IPS-15b (cell line): Measurements from ENCODE around the gene MBLAC2.

ENCODE experiments used
- H3K27me3 ChIP-seq: one replicate; pipeline ENCODE4 v1.6.1; 2013; ENCODE audit warnings: low read length; ENCODE audit not compliant: control insufficient read depth, insufficient read depth
- H3K36me3 ChIP-seq: one replicate; pipeline ENCODE4 v1.6.1; 2013; ENCODE audit warnings: low read length; ENCODE audit not compliant: control insufficient read depth, insufficient read depth
- H3K4me1 ChIP-seq: one replicate; pipeline ENCODE4 v1.6.1; 2013; ENCODE audit warnings: mild to moderate bottlenecking, low read length; ENCODE audit not compliant: control insufficient read depth, insufficient read depth
- H3K4me3 ChIP-seq: one replicate; pipeline ENCODE4 v1.5.1; 2013; ENCODE audit warnings: low read depth, low read length
- H3K9ac ChIP-seq: one replicate; pipeline ENCODE4 v1.6.1; 2013; ENCODE audit warnings: low read depth, mild to moderate bottlenecking, low read length
- H3K9me3 ChIP-seq: one replicate; pipeline ENCODE4 v1.6.1; 2013; ENCODE audit warnings: mild to moderate bottlenecking, low read length; ENCODE audit not compliant: control insufficient read depth, insufficient read depth

The MBLAC2 gene

GRCh38 chr5:90483206-90483605, 8.6 kb upstream of the MBLAC2 start:
- H3K36me3 ChIP-seq, result no peaks in the 10 kb centered on the region
- H3K4me3 ChIP-seq, result no peak overlapping the region

GRCh38 chr5:90480699-90481098, 6.1 kb upstream of the MBLAC2 start:
- Histone ChIP-seq H3K9ac (no peak overlapping the region), H3K9me3 (no peaks in the 10 kb centered on the region), H3K27me3 (no peaks in the 10 kb centered on the region), H3K4me3 (no peak overlapping the region), H3K4me1 (peaks cover 18% of the 10 kb centered on the region), H3K36me3 (no peaks in the 10 kb centered on the region)

More at GRCh38 chr5:90483206-90483605, 8.6 kb upstream of the MBLAC2 start:
- Histone ChIP-seq H3K9ac (no peak overlapping the region), H3K27me3 (no peaks in the 10 kb centered on the region), H3K4me1 (no peaks in the 10 kb centered on the region), H3K9me3 (no peaks in the 10 kb centered on the region)

GRCh38 chr5:90479611-90480385, 5.2 kb upstream of the MBLAC2 start:
- H3K9me3 ChIP-seq, result no peaks in the 10 kb centered on the region
- H3K4me3 ChIP-seq, result no peak overlapping the region
- H3K4me1 ChIP-seq, result peaks cover 18% of the 10 kb centered on the region
- H3K27me3 ChIP-seq, result no peaks in the 10 kb centered on the region
- H3K9ac ChIP-seq, result no peak overlapping the region
- no peaks in the 10 kb centered on the region for H3K36me3 ChIP-seq

DNA sequence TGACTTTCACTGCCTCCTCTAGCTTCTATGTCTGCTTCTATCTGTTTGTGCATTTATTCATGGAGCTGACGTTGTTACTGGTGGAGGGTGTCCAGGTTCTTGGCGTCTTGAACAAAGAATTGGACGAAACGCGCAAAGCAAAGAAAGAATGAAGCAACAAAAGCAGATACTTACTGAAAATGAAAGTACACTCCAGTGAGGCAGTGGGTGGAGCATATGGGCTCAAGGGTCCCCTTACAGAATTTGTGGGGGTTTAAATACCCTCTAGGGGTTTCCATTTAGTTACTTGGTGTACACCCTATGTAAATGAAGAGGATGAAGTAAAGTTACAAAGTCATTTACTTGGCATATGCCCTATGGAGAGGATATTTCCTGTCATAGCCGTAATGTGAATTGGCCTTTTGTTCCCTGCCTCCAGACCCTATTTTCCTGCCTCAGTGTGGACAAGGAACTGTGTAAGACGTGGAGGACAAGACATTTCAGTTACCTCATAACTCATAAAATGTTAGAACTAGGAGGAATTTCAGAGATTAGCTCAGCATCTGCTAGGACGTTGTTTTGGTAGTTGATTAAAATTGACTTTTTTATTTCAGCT, 3.1 kb upstream of the MBLAC2 start:
- no peaks in the 10 kb centered on the region for H3K9me3 ChIP-seq
- H3K4me1 ChIP-seq, result peaks cover 18% of the 10 kb centered on the region
- H3K4me3 ChIP-seq, result peak overlapping the region; percentile 20
- no peaks in the 10 kb centered on the region for H3K36me3 ChIP-seq
- H3K27me3 ChIP-seq, result no peaks in the 10 kb centered on the region
- no peak overlapping the region for H3K9ac ChIP-seq

GRCh38 chr5:90477073-90477472, 2.5 kb upstream of the MBLAC2 start:
- H3K4me1 ChIP-seq, result peaks cover 18% of the 10 kb centered on the region
- no peaks in the 10 kb centered on the region for H3K9me3 ChIP-seq
- peak overlapping the region; percentile 88 for H3K4me3 ChIP-seq
- no peaks in the 10 kb centered on the region for H3K27me3 ChIP-seq
- no peaks in the 10 kb centered on the region for H3K36me3 ChIP-seq
- H3K9ac ChIP-seq, result no peak overlapping the region

DNA sequence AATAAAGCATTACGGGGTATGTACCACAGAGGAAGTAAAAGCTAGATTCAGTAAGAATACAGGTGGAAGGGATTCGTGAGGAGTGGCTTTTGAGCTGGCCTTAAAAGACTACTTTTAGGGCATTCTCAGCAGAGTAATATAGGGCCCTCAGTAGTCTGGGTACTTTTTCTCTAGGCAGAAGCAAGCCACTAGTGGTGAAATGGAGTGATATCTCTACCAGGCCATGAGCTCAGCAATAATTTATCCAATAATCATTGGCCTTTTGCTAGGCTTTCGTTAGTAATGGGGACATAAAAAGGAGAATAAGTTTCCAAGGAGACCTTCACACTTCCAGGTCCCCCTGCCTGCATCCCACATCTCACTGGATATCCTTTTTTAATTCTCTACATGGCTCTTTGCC, 1.8 kb upstream of the MBLAC2 start:
- Histone ChIP-seq H3K9ac (no peak overlapping the region), H3K9me3 (no peaks in the 10 kb centered on the region), H3K4me3 (peak overlapping the region; percentile 88), H3K27me3 (no peaks in the 10 kb centered on the region), H3K36me3 (no peaks in the 10 kb centered on the region), H3K4me1 (peaks cover 18% of the 10 kb centered on the region)

DNA sequence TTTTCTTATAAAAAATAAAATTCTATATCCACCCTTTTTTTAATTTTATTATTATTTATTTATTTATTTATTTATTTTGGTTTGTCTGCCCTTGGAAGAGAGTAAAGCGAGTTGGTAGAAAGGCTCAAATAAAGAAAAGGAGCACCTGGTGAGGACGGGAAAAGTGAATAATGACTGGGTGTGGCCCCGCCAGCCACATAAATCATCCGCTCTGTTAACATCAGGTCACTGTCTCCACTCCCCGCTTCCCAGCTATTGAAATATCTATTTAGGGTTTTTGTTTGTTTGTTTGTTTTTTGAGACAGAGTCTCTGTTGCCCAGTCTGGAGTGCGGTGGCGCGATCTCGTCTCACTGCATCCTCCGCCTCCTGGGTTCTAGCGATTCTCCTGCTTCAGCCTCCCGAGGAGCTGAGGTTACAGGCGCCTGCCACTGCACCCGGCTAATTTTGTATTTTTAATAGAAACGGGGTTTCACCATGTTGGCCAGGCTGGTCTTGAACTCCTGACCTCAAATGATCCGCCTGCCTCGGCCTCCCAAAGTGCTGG, 937 bp upstream of the MBLAC2 start:
- H3K4me3 ChIP-seq, result peak overlapping the region; percentile 88
- H3K4me1 ChIP-seq, result peaks cover 20% of the 10 kb centered on the region
- H3K9ac ChIP-seq, result no peak overlapping the region
- no peaks in the 10 kb centered on the region for H3K27me3 ChIP-seq
- H3K36me3 ChIP-seq, result no peaks in the 10 kb centered on the region
- no peaks in the 10 kb centered on the region for H3K9me3 ChIP-seq

GRCh38 chr5:90473396-90474234, 956 bp downstream of the MBLAC2 start:
- Histone ChIP-seq H3K9ac (peak overlapping the region; percentile 80), H3K4me1 (peaks cover 20% of the 10 kb centered on the region), H3K4me3 (peak overlapping the region; percentile 88), H3K9me3 (no peaks in the 10 kb centered on the region), H3K27me3 (no peaks in the 10 kb centered on the region), H3K36me3 (no peaks in the 10 kb centered on the region)

DNA sequence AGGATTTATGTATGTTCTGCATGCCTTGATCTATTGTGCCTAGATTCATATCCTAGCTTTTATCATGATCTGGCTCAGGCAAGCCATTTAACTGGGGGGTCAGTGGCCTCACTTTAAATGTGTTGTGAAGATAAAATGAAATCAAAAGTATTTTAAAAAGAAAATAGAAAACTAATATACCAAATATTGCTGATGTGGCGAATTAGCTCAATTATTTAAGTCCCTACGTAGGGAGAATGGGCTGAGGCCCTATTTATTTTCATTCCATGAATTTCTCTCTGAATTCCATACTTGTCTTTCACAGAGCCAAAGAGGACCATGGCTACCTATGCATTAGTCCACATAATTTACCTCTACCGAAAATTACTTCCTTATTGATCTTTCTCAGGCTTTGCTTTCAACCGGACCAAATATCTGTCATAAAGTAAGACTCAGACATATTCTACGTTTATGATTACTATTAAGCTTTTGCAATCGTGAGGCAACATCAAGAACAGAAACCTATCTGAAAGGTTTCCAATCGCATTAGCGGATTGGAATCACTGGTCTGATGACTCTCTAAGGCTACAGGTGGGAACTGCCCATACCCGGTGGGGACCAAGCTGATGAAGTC, 1.7 kb downstream of the MBLAC2 start:
- Histone ChIP-seq H3K36me3 (no peaks in the 10 kb centered on the region), H3K9ac (no peak overlapping the region), H3K27me3 (no peaks in the 10 kb centered on the region), H3K9me3 (no peaks in the 10 kb centered on the region), H3K4me3 (peak overlapping the region; percentile 88), H3K4me1 (peaks cover 19% of the 10 kb centered on the region)

DNA sequence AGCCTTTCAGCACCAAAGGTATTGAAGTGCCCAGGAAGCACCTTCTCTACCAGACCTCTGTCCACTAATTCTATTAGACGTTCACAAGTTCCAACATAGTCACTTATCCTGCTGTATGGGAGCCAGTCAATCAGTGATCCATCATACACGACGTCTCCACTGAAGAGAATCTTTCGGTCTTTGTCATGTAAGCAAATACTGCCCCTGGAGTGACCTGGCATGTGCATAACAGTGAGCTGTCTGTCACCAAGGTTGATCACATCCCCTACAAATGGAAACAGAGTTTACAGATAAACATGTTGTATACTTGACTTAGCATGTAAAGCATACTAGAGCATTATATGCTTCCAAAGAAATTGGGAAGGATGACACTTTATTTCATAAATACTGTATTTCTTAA, 13.3 kb downstream of the MBLAC2 start:
- H3K9me3 ChIP-seq, result no peaks in the 10 kb centered on the region
- H3K27me3 ChIP-seq, result no peaks in the 10 kb centered on the region
- no peak overlapping the region for H3K4me3 ChIP-seq
- H3K4me1 ChIP-seq, result peaks cover 3% of the 10 kb centered on the region
- no peak overlapping the region for H3K9ac ChIP-seq
- H3K36me3 ChIP-seq, result no peaks in the 10 kb centered on the region

DNA sequence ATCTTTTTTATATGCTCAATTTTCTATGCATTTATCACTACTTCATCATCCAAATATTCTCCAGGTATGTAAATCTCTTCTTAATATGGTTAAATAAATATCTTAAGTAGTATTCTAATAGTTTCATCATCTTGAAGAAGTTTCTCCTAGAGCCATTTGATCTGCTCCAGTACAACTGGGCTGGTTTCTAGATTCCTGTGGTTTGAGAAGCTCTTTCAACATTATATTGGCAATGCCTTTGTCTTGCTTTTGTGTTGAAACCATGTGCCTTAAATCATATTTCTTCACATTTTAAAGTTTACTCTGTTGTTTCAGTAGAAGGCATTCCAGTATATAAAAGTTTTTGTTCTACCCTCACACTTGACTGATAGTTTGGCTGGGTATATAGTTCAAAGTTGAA, 27.6 kb downstream of the MBLAC2 start:
- H3K27me3 ChIP-seq, result no peaks in the 10 kb centered on the region
- H3K9ac ChIP-seq, result no peak overlapping the region
- no peaks in the 10 kb centered on the region for H3K36me3 ChIP-seq
- H3K9me3 ChIP-seq, result no peaks in the 10 kb centered on the region
- H3K4me3 ChIP-seq, result no peak overlapping the region
- no peaks in the 10 kb centered on the region for H3K4me1 ChIP-seq
